ENCODE results near the gene RABGAP1L. TPM values are rescaled to one million over a fixed set of nuclear protein-coding genes. Genes with fewer than 3 reads are reported as not detected.
"Not testable (repeated sequence)": the region's sequence is repeated elsewhere in the genome, so short reads cannot be mapped to it uniquely, and the experiment has no call there.

The RABGAP1L gene
- total RNA-seq, 2 experiments from 2014 or later = 98.1 to 158 TPM

DNA sequence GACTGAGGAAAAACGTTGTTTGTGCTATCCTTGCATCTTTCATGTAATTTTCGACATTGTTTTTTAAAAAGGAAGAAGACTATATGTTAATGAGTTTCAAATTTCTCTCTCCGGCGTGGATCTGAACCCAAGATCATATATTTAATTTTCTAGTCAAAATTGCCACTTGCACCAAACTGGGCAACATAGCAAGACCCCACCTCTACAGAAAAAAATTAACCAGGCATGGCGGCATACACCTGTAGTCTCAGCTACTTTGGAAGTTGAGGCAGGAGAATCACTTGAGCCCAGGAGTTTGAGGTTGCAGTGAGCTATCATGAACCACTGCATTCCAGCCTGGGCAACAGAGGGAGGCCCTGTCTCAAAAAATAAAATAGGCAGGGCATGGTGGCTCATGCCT is 16.5 kb upstream of the RABGAP1L start:
- POLR2A ChIA-PET = interaction anchor here (0.6 to 1.6 kb wide), 3 partner anchors 10 to 112 kb away, joined by 3 to 8 read pairs (median 4); no protein-coding TSS in a partner anchor
- Histone ChIP-seq H3K27ac (ENCODE audit: low read depth, low read length, poor library complexity, severe bottlenecking) (no peak overlapping the region), H3K4me1 (ENCODE audit: insufficient read depth, low read length, poor library complexity, severe bottlenecking) (no peaks in the 10 kb centered on the region), H3K4me2 (ENCODE audit: low read length) (no peak overlapping the region), H2AFZ (ENCODE audit: low read length) (no peak overlapping the region), H3K9me2 (ENCODE audit: insufficient read depth, low read length) (no peaks in the 10 kb centered on the region), H3K9me3 (ENCODE audit: low read length) (no peaks in the 10 kb centered on the region), H3K79me2 (ENCODE audit: insufficient read depth, low read depth, low read length) (no peaks in the 10 kb centered on the region), H3K36me3 (ENCODE audit: insufficient read depth, low read length) (no peaks in the 10 kb centered on the region), H3K4me3 (ENCODE audit: low read depth, low read length, poor library complexity, severe bottlenecking) (no peak overlapping the region), H4K20me1 (ENCODE audit: insufficient read depth, low read length) (no peaks in the 10 kb centered on the region)
- no TSS peak for BruUV-seq (replicated peaks)
- CTCF ChIA-PET (ENCODE audit: unreplicated experiment) = no interaction called here
- intact Hi-C loops (cut with micrococcal nuclease; ENCODE audit: unreplicated experiment) = no loop called here
- TF ChIP-seq, protein P1, sequence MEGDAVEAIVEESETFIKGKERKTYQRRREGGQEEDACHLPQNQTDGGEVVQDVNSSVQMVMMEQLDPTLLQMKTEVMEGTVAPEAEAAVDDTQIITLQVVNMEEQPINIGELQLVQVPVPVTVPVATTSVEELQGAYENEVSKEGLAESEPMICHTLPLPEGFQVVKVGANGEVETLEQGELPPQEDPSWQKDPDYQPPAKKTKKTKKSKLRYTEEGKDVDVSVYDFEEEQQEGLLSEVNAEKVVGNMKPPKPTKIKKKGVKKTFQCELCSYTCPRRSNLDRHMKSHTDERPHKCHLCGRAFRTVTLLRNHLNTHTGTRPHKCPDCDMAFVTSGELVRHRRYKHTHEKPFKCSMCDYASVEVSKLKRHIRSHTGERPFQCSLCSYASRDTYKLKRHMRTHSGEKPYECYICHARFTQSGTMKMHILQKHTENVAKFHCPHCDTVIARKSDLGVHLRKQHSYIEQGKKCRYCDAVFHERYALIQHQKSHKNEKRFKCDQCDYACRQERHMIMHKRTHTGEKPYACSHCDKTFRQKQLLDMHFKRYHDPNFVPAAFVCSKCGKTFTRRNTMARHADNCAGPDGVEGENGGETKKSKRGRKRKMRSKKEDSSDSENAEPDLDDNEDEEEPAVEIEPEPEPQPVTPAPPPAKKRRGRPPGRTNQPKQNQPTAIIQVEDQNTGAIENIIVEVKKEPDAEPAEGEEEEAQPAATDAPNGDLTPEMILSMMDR (conservative IDR thresholded peaks at IDR 0.05; ENCODE audit: low read length) = no peak
- no peak for TF ChIP-seq EZH2phosphoT487 (IDR thresholded peaks at IDR 0.05; ENCODE audit: borderline replicate concordance, low read depth, low read length)
- no peak for DNase-seq (ENCODE audit: low spot score)

DNA sequence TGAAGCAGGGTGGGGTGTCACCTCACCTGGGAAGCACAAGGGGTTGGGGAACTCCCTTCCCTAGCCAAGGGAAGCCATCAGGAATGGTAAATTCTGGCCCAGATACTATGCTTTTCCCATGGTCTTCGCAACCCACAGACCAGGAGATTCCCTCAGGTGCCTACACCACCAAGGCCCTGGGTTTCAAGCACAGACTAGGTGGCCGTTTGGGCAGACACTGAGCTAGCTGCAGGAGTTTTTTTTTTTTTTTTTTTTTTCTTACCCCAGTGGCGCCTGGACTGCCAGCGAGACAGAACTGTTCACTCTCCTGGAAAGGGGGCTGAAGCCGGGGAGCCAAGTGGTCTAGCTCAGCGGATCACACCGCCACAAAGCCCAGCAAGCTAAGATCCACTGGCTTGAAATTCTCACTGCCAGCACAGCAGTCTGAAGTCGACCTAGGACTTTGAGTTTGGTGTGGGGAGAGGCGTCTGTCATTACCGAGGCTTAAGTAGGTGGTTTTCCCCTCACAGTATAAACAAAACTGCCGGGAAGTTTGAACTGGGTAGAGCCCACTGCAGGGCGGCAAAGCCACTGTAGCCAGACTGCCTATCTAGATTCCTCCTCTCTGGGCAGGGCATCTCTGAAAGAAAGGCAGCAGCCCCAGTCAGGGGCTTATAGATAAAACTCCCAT is 15.5 kb upstream of the RABGAP1L start:
- H4K20me1 ChIP-seq (ENCODE audit: insufficient read depth, low read length); H2AFZ ChIP-seq (ENCODE audit: low read length); intact Hi-C loops (cut with micrococcal nuclease; ENCODE audit: unreplicated experiment); H3K9me3 ChIP-seq (ENCODE audit: low read length); H3K9me2 ChIP-seq (ENCODE audit: insufficient read depth, low read length); H3K27ac ChIP-seq (ENCODE audit: low read depth, low read length, poor library complexity, severe bottlenecking); H3K79me2 ChIP-seq (ENCODE audit: insufficient read depth, low read depth, low read length); H3K36me3 ChIP-seq (ENCODE audit: insufficient read depth, low read length); CTCF ChIA-PET (ENCODE audit: unreplicated experiment); BruUV-seq (replicated peaks); H3K4me3 ChIP-seq (ENCODE audit: low read depth, low read length, poor library complexity, severe bottlenecking); H3K4me2 ChIP-seq (ENCODE audit: low read length); DNase-seq (ENCODE audit: low spot score); H3K4me1 ChIP-seq (ENCODE audit: insufficient read depth, low read length, poor library complexity, severe bottlenecking): not testable (repeated sequence)
- POLR2A ChIA-PET = interaction anchor here (0.6 to 0.7 kb wide), 3 partner anchors 16 to 350 kb away, joined by 3 to 4 read pairs (median 4); no protein-coding TSS in a partner anchor

DNA sequence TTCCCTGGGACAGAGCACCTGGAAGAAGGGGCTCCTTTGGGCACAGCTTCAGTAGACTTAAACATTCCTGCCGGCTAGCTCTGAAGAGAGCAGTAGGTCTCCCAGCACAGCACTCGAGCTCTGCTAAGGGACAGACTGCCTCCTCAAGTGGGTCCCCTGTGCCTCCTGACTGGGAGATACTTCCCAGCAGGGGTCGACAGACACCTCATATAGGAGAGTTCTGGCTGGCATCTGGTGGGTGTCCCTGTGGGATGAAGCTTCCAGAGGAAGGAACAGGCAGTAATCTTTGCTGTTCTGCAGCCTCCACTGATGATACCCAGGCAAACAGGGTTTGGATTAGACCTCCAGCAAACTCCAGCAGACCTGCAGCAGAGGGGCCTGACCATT is 14.9 kb upstream of the RABGAP1L start:
- CTCF ChIA-PET (ENCODE audit: unreplicated experiment); H3K4me1 ChIP-seq (ENCODE audit: insufficient read depth, low read length, poor library complexity, severe bottlenecking); BruUV-seq (replicated peaks); H4K20me1 ChIP-seq (ENCODE audit: insufficient read depth, low read length); H3K4me2 ChIP-seq (ENCODE audit: low read length); intact Hi-C loops (cut with micrococcal nuclease; ENCODE audit: unreplicated experiment); H3K27ac ChIP-seq (ENCODE audit: low read depth, low read length, poor library complexity, severe bottlenecking); H3K9me2 ChIP-seq (ENCODE audit: insufficient read depth, low read length); H2AFZ ChIP-seq (ENCODE audit: low read length); H3K36me3 ChIP-seq (ENCODE audit: insufficient read depth, low read length); H3K4me3 ChIP-seq (ENCODE audit: low read depth, low read length, poor library complexity, severe bottlenecking); H3K79me2 ChIP-seq (ENCODE audit: insufficient read depth, low read depth, low read length); H3K9me3 ChIP-seq (ENCODE audit: low read length); DNase-seq (ENCODE audit: low spot score): not testable (repeated sequence)
- POLR2A ChIA-PET = interaction anchor here (0.7 kb wide), 2 partner anchors 17 to 349 kb away, joined by 3 to 4 read pairs; no protein-coding TSS in a partner anchor

All from OCI-LY7 (cell line).